C4-2B (cell line): Measurements from ENCODE around the gene KAZN.

Source experiments
- ZFX ChIP-seq: fragments of 450-650 bp; IDR thresholded peaks from 2 replicates; pipeline ENCODE4 v1.6.1; 2017
- TF ChIP-seq, protein P1 (sequence below): fragments of 450-650 bp; conservative IDR thresholded peaks from 2 replicates; pipeline ENCODE4 v1.5.1; 2017; ENCODE audit warnings: mild to moderate bottlenecking

DNA sequence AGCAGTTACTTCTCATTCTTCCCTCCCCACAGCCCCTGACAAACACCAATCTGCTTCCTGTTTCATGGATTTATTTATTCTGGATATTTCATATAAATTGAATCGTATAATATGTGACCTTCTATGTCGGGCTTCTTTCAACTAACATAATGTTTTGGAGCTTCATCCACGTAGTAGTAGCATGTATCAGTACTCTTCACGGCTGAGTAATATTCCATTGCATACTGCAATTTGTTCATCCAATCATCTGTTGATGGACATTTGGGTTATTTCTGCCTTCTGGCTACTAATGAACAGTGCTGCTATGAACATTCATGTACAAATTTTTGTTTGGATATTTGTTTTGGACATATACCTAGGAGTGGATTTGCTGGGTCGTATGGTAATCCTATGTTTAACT lies 1.9 kb upstream of the KAZN start:
- TF ChIP-seq, protein P1, sequence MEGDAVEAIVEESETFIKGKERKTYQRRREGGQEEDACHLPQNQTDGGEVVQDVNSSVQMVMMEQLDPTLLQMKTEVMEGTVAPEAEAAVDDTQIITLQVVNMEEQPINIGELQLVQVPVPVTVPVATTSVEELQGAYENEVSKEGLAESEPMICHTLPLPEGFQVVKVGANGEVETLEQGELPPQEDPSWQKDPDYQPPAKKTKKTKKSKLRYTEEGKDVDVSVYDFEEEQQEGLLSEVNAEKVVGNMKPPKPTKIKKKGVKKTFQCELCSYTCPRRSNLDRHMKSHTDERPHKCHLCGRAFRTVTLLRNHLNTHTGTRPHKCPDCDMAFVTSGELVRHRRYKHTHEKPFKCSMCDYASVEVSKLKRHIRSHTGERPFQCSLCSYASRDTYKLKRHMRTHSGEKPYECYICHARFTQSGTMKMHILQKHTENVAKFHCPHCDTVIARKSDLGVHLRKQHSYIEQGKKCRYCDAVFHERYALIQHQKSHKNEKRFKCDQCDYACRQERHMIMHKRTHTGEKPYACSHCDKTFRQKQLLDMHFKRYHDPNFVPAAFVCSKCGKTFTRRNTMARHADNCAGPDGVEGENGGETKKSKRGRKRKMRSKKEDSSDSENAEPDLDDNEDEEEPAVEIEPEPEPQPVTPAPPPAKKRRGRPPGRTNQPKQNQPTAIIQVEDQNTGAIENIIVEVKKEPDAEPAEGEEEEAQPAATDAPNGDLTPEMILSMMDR = no peak
- TF ChIP-seq ZFX = no peak
